ENCODE results near the gene MAGEA2.
"Not testable (repeated sequence)": the region's sequence is repeated elsewhere in the genome, so short reads cannot be mapped to it uniquely, and the experiment has no call there.

GRCh38 chrX:152766562-152766961 is 12.9 kb upstream of the MAGEA2 start:
- TF ChIP-seq HDGF (IDR thresholded peaks at IDR 0.05; ENCODE audit: borderline replicate concordance); SP1 (IDR thresholded peaks at IDR 0.05): not testable (repeated sequence)
